Activated CD4-positive, alpha-beta T cell treated with anti-CD3 and anti-CD28 coated beads, Interleukin-2, Interleukin-6, amounts not matched to agents 100 ng/mL and 50 ng/mL, durations not matched to agents 16 hours and 8 hours (primary cell): ENCODE measurements around the gene KCNIP4.
"Not testable (repeated sequence)": the region's sequence is repeated elsewhere in the genome, so short reads cannot be mapped to it uniquely, and the experiment has no call there.

Experiments used
- DNase-seq: peaks from one replicate; pipeline ENCODE4 v3.0.0-alpha.2; 2020

Gene KCNIP4

GRCh38 chr4:21451032-21451431 lies 497.5 kb downstream of the KCNIP4 start:
- no peak for DNase-seq

GRCh38 chr4:21450331-21450730 lies 498.2 kb downstream of the KCNIP4 start:
- no peak for DNase-seq

GRCh38 chr4:21447301-21448054 lies 501.1 kb downstream of the KCNIP4 start:
- DNase-seq: no peak

- DNase-seq: no peak
These were observed 528.4 kb downstream of the KCNIP4 start for GRCh38 chr4:21420166-21420565.

- no peak for DNase-seq
These were observed 532.8 kb downstream of the KCNIP4 start for GRCh38 chr4:21415728-21416127.

- no peak for DNase-seq
These were observed 534.7 kb downstream of the KCNIP4 start for GRCh38 chr4:21413807-21414370.

- DNase-seq: no peak
These were observed 537.5 kb downstream of the KCNIP4 start for GRCh38 chr4:21411086-21411485.

- DNase-seq: no peak
These were observed 538.2 kb downstream of the KCNIP4 start for GRCh38 chr4:21410372-21410771.

GRCh38 chr4:21387683-21388082 lies 560.9 kb downstream of the KCNIP4 start:
- DNase-seq: no peak

GRCh38 chr4:21386166-21386780 lies 562.3 kb downstream of the KCNIP4 start:
- no peak for DNase-seq

GRCh38 chr4:21385706-21386105 lies 562.9 kb downstream of the KCNIP4 start:
- DNase-seq: no peak

GRCh38 chr4:21384609-21385008 lies 564.0 kb downstream of the KCNIP4 start:
- DNase-seq: no peak

GRCh38 chr4:21380861-21381260 lies 567.7 kb downstream of the KCNIP4 start:
- no peak for DNase-seq

GRCh38 chr4:21377046-21377445 lies 571.5 kb downstream of the KCNIP4 start:
- no peak for DNase-seq

- DNase-seq: no peak
These were observed 572.4 kb downstream of the KCNIP4 start for GRCh38 chr4:21376176-21376575.

- no peak for DNase-seq
These were observed 573.8 kb downstream of the KCNIP4 start for GRCh38 chr4:21374641-21375368.

GRCh38 chr4:21367567-21367966 lies 581.0 kb downstream of the KCNIP4 start:
- no peak for DNase-seq

- no peak for DNase-seq
These were observed 581.7 kb downstream of the KCNIP4 start for GRCh38 chr4:21366840-21367239.

- no peak for DNase-seq
These were observed 582.3 kb downstream of the KCNIP4 start for GRCh38 chr4:21366312-21366711.

- DNase-seq: no peak
These were observed 584.9 kb downstream of the KCNIP4 start for GRCh38 chr4:21363701-21364100.

- not testable (repeated sequence) for DNase-seq
These were observed 596.2 kb downstream of the KCNIP4 start for GRCh38 chr4:21352354-21352753.

GRCh38 chr4:21347142-21347541 lies 601.4 kb downstream of the KCNIP4 start:
- DNase-seq: no peak

GRCh38 chr4:21327976-21328700 lies 620.4 kb downstream of the KCNIP4 start:
- no peak for DNase-seq
